PC-9 (cell line): ENCODE data around the gene CDH10.

Experiments
- CTCF ChIP-seq: fragments of 200-600 bp; sonication (generic); conservative IDR thresholded peaks from 2 replicates; pipeline ENCODE4 v1.6.1; 2017; ENCODE audit warnings: mixed run types, antibody characterized with exemption, mild to moderate bottlenecking, moderate library complexity
- EZH2 ChIP-seq: fragments of 200-600 bp; sonication (generic); IDR thresholded peaks from 2 replicates; pipeline ENCODE4 v1.8.0; 2017; ENCODE audit warnings: antibody characterized with exemption, low read depth

- TF ChIP-seq CTCF (no peak), EZH2 (no peak)
These were observed 42.6 kb downstream of the CDH10 start for GRCh38 chr5:24602188-24602587.
